VCaP (cell line): ENCODE data around the gene AUP1.
A peak's percentile ranks its signal among the peaks of the same experiment; 100 is the strongest.
"Not testable (repeated sequence)": the region's sequence is repeated elsewhere in the genome, so short reads cannot be mapped to it uniquely, and the experiment has no call there.

Experiments
- H3K27ac ChIP-seq: fragments of 450-650 bp; 2 replicates; pipeline ENCODE4 v1.5.1; 2017
- CTCF ChIP-seq: fragments of 450-650 bp; conservative IDR thresholded peaks from 2 replicates; pipeline ENCODE4 v1.5.1; 2017; ENCODE audit warnings: mild to moderate bottlenecking, moderate library complexity

AUP1 gene

GRCh38 chr2:74564222-74564621 lies 34.7 kb upstream of the AUP1 start:
- no peak overlapping the region for H3K27ac ChIP-seq
- TF ChIP-seq CTCF = no peak

DNA sequence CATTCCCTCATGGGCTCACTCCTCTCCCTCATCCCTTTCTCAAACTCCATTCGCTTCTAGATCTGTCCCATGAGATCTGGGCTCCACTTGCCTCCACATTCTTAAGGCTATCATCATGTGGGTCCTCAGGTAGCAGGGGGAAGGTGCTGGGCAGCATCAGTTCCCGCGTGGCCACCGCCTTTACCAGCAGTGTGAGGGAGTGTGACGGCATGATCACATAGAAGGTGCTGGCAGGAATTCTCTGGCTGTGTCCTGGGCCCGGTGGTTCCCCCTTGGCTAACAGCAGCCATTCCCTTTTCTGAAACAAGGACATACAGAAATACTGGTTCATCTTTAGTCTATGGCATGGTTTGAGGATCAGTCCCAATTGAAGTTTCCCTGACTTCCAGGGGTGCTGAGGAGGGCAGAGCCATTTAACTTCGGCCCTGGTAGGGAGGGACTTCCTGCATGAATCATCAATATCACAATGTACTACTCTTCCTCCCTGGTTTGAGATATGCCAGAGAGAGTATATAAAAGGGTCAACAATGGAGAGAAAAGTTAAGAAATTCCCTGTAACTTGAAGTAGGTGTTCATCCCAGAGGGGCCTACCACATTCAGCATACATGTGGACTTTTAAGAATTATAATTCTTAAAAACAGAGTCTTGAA lies 32.7 kb upstream of the AUP1 start:
- TF ChIP-seq CTCF = no peak
- H3K27ac ChIP-seq = no peak overlapping the region

- H3K27ac ChIP-seq = not testable (repeated sequence)
Measured at GRCh38 chr2:74561022-74561421, 31.5 kb upstream of the AUP1 start.

GRCh38 chr2:74560591-74560990 lies 31.1 kb upstream of the AUP1 start:
- TF ChIP-seq CTCF = no peak
- no peak overlapping the region for H3K27ac ChIP-seq

DNA sequence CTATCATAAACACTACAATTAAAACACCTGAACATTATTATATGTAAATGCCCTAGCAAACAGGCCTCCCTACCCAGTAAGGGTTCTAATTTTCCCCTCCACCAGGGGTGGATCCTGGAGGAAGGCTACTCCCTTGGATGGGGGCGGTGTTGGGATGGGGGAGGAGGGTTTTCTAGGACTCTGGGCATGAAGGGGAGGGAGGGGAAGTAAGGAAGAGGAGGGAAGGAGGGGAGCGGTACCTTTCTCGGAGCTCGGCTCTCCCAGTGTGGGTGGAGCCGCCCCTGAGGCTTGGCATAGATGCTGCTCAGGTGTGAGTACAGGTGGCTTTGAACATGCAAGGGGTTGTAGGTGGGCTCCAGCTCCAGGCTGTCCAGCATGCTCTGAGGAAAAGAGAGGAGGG lies 30.4 kb upstream of the AUP1 start:
- TF ChIP-seq CTCF = no peak
- H3K27ac ChIP-seq = no peak overlapping the region

DNA sequence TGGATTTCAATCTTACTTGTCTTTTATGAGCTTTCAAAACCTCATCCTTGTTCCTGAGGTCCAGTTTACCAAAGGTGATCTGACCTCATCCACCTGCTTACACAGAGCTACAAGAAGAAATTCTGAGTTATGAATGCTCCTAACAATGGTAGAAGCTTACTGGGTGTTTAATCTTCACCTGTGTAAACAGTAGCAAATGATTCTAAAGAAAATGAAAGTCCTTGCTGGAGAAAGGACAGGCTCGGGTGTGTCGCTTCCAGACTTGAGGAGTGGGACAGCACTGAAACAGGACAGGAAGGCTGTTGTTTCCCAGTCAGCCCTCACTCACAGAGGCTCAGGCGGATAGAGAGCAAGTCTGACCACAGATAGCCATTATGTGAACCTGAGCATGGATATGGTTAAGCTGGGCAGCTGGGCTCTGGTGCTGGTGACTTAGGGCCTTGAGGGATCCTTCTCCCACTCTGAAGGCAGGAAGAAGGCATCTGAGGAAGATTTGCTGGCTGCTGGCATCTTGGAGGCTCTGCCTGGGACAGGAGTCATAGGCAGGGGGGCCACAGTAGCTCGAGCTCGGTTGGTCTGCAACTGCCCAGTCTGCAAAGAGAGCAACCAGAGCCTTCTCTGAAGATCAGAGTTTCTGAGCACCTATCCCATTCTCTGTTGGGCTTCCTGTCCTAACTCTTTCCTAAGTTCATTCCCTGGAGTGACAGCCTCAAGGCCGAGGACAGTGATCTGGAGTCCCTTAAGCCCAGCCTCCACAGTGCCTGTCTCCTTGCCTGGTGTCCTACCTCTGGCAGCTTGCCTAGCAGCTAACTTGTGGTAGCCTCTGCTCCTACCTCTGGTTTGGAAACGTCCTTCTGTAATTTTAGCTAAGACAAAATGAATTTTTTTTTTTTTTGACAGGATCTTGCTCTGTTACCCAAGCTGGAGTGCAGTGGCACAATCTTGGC lies 29.1 kb upstream of the AUP1 start:
- TF ChIP-seq CTCF = no peak
- H3K27ac ChIP-seq = peak overlapping the region; percentile 31; the same call in 1 of the 2 replicates

DNA sequence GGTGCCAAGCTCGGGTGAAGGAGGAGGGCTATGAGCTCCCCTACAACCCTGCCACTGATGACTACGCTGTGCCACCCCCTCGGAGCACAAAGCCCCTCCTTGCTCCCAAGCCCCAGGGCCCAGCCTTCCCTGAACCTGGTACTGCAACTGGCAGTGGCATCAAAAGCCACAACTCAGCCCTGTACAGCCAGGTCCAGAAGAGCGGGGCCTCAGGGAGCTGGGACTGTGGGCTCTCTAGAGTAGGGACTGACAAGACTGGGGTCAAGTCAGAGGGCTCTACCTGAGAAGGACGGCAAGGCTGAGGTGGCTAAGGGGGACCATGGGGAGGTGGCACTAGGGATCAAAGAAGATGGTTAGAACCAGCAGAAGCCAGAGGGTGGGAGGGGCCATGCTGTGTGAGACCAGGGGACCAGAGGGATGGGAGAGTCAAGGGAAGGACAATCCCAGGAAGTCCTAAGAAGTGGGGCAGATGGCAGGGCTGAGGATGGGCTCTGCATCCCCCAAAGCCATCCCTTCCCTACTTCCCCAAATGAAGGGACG lies 27.4 kb upstream of the AUP1 start:
- H3K27ac ChIP-seq = no peak overlapping the region
- TF ChIP-seq CTCF = no peak
